ENCODE results near the gene THAP12.
"Not testable (repeated sequence)": the region's sequence is repeated elsewhere in the genome, so short reads cannot be mapped to it uniquely, and the experiment has no call there.

Gene THAP12

GRCh38 chr11:76380977-76381719 is at the start of gene THAP12, which contains the start of gene GVQW3:
THAP12 (minus strand) TSS chr11:76381132; CDS start chr11:76380836, 296 bp downstream.
GVQW3 (plus strand) TSS chr11:76381323; CDS start chr11:76381829, 506 bp downstream.
- peak; percentile 95 for DNase-seq (ENCODE audit: low read depth)

- DNase-seq (ENCODE audit: low read depth), result no peak
These were observed 45.7 kb upstream of the THAP12 start for GRCh38 chr11:76426660-76427059.

GRCh38 chr11:76424891-76425290 is 44.0 kb upstream of the THAP12 start:
- no peak for DNase-seq (ENCODE audit: low read depth)

- DNase-seq (ENCODE audit: low read depth), result no peak
These were observed 43.4 kb upstream of the THAP12 start for GRCh38 chr11:76424379-76424778.

GRCh38 chr11:76419896-76420295 is 39.0 kb upstream of the THAP12 start:
- no peak for DNase-seq (ENCODE audit: low read depth)

- DNase-seq (ENCODE audit: low read depth), result no peak
These were observed 34.1 kb upstream of the THAP12 start for GRCh38 chr11:76415073-76415472.

GRCh38 chr11:76410851-76411357 is 30.0 kb upstream of the THAP12 start:
- no peak for DNase-seq (ENCODE audit: low read depth)

GRCh38 chr11:76408171-76408965 is 27.4 kb upstream of the THAP12 start:
- DNase-seq (ENCODE audit: low read depth), result no peak

GRCh38 chr11:76406359-76406758 is 25.4 kb upstream of the THAP12 start:
- DNase-seq (ENCODE audit: low read depth), result no peak

- not testable (repeated sequence) for DNase-seq (ENCODE audit: low read depth)
These were observed 20.6 kb upstream of the THAP12 start for GRCh38 chr11:76401484-76401883.

- DNase-seq (ENCODE audit: low read depth), result no peak
These were observed 20.0 kb upstream of the THAP12 start for GRCh38 chr11:76400967-76401366.

- DNase-seq (ENCODE audit: low read depth), result no peak
These were observed 16.5 kb upstream of the THAP12 start for GRCh38 chr11:76397383-76397782.

GRCh38 chr11:76395296-76395695 is 14.4 kb upstream of the THAP12 start:
- no peak for DNase-seq (ENCODE audit: low read depth)

GRCh38 chr11:76394411-76394810 is 13.5 kb upstream of the THAP12 start:
- DNase-seq (ENCODE audit: low read depth), result no peak

- no peak for DNase-seq (ENCODE audit: low read depth)
These were observed 11.9 kb upstream of the THAP12 start for GRCh38 chr11:76392870-76393269.

- no peak for DNase-seq (ENCODE audit: low read depth)
These were observed 11.0 kb upstream of the THAP12 start for GRCh38 chr11:76391811-76392475.

- DNase-seq (ENCODE audit: low read depth), result no peak
These were observed 10.1 kb upstream of the THAP12 start for GRCh38 chr11:76391021-76391420.

- DNase-seq (ENCODE audit: low read depth), result no peak
These were observed 7.5 kb upstream of the THAP12 start for GRCh38 chr11:76388408-76388807.

- no peak for DNase-seq (ENCODE audit: low read depth)
These were observed 5.0 kb upstream of the THAP12 start for GRCh38 chr11:76385903-76386302.

GRCh38 chr11:76382209-76382608 is 1.3 kb upstream of the THAP12 start:
- no peak for DNase-seq (ENCODE audit: low read depth)

- peak; percentile 49 for DNase-seq (ENCODE audit: low read depth)
These were observed 564 bp downstream of the THAP12 start for GRCh38 chr11:76380159-76380976.

- DNase-seq (ENCODE audit: low read depth), result no peak
These were observed 1.1 kb downstream of the THAP12 start for GRCh38 chr11:76379807-76380158.

Measured in CMK (cell line).